HUES6 (cell line): Measurements from ENCODE around the gene AGXT2.
"Not testable (repeated sequence)": the region's sequence is repeated elsewhere in the genome, so short reads cannot be mapped to it uniquely, and the experiment has no call there.

ENCODE experiments used
- H3K27ac ChIP-seq: 2 replicates; pipeline ENCODE4 v1.7.0; 2013; ENCODE audit warnings: low read depth, mild to moderate bottlenecking, low read length, inconsistent platforms
- H3K27me3 ChIP-seq: 2 replicates; pipeline ENCODE4 v1.6.1; 2013; ENCODE audit warnings: low read length; ENCODE audit not compliant: control insufficient read depth, insufficient read depth
- H3K36me3 ChIP-seq: 2 replicates; pipeline ENCODE4 v1.6.1; 2013; ENCODE audit warnings: low read length; ENCODE audit not compliant: control insufficient read depth, insufficient read depth
- H3K4me1 ChIP-seq: 2 replicates; pipeline ENCODE4 v1.6.1; 2013; ENCODE audit warnings: low read length; ENCODE audit not compliant: control insufficient read depth, insufficient read depth
- H3K4me3 ChIP-seq: 2 replicates; pipeline ENCODE4 v1.5.1; 2013; ENCODE audit warnings: low read depth, low read length
- H3K9ac ChIP-seq: one replicate; pipeline ENCODE4 v1.6.1; 2013; ENCODE audit warnings: mild to moderate bottlenecking, low read length
- H3K9me3 ChIP-seq: 2 replicates; pipeline ENCODE4 v1.6.1; 2013; ENCODE audit warnings: low read depth, low read length; ENCODE audit not compliant: control insufficient read depth, insufficient read depth

The AGXT2 gene

DNA sequence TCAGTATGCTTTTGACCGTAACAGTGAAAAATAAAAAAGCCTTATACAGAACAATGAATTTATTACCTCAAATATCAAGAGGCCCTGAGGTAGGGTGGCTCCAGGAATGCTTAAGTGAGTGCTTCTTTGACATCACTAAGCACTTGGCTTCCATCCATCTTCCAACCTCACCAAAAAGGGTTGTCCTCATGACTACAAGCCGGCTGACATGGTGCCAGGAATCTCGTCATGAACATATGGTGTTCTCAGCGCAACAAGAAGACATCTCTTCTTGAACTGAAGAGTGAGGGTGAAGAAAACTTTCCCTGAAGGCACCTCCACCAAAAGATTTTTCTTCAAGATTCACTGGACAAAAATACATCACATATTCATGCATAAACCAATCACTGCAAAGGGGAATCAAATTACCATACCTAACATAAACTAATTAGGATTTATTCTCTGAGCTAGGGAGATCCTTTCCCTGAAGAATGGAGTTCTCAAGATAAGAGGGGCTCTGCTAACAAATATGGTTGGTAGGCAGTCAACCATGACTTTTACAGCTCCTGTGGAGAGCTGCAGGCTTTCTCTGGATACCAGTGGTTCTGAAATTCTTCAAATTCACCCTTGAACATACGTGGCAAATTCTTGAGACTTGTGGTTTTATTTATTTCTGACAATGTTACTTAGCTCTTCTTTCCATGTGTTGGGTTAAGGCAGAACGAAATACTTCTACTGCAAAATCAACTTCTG, 49.5 kb downstream of the AGXT2 start:
- H3K36me3 ChIP-seq: no peaks in the 10 kb centered on the region
- no peaks in the 10 kb centered on the region for H3K9me3 ChIP-seq
- no peaks in the 10 kb centered on the region for H3K4me1 ChIP-seq
- H3K4me3 ChIP-seq: no peak overlapping the region
- no peaks in the 10 kb centered on the region for H3K27me3 ChIP-seq
- no peak overlapping the region for H3K27ac ChIP-seq
- H3K9ac ChIP-seq: no peak overlapping the region

DNA sequence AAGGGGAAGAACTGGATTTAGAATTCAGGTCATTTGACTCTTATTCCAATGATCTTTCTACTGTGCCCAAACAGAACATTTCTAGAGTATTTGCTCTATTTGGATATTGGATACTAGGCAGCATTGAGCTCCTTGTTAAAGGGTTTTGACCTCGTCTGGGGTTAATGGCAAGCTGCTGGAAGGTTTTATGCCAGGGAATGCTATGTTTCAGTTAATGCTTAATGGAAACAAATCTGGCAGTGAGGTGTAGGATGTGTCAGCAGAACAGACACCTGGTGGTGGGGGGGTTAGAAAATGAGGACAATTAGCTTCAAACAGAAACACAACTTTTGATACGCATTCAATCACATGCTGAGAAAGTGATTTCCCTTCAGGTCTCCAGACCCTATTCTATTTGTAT, 51.5 kb downstream of the AGXT2 start:
- Histone ChIP-seq H3K9me3 (peaks cover 4% of the 10 kb centered on the region; the same call in 1 of the 2 replicates), H3K4me1 (no peaks in the 10 kb centered on the region), H3K36me3 (no peaks in the 10 kb centered on the region), H3K27me3 (no peaks in the 10 kb centered on the region), H3K9ac (no peak overlapping the region), H3K27ac (no peak overlapping the region), H3K4me3 (no peak overlapping the region)

DNA sequence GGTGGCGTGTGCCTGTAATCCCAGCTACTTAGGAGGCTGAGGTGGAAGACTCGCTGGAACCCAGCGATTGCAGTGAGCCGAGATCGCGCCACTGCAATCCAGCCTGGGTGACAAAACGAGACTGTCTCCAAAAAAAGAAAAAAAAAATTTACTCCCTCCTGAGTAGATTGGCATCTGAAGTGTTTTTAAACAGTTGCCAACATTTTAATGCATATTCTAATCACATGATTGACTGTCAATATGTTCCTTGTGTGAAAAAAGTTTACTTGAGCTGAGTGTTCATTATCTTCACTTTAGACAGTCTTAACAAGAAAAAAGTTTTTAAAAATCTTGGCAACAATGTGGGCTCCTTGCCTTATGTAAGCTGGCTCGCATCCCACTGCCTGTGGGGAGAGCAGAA, 53.8 kb downstream of the AGXT2 start:
- no peak overlapping the region for H3K9ac ChIP-seq
- peaks cover 6% of the 10 kb centered on the region; the same call in 1 of the 2 replicates for H3K9me3 ChIP-seq
- no peaks in the 10 kb centered on the region for H3K4me1 ChIP-seq
- H3K27ac ChIP-seq: no peak overlapping the region
- no peaks in the 10 kb centered on the region for H3K36me3 ChIP-seq
- no peaks in the 10 kb centered on the region for H3K27me3 ChIP-seq
- no peak overlapping the region for H3K4me3 ChIP-seq

DNA sequence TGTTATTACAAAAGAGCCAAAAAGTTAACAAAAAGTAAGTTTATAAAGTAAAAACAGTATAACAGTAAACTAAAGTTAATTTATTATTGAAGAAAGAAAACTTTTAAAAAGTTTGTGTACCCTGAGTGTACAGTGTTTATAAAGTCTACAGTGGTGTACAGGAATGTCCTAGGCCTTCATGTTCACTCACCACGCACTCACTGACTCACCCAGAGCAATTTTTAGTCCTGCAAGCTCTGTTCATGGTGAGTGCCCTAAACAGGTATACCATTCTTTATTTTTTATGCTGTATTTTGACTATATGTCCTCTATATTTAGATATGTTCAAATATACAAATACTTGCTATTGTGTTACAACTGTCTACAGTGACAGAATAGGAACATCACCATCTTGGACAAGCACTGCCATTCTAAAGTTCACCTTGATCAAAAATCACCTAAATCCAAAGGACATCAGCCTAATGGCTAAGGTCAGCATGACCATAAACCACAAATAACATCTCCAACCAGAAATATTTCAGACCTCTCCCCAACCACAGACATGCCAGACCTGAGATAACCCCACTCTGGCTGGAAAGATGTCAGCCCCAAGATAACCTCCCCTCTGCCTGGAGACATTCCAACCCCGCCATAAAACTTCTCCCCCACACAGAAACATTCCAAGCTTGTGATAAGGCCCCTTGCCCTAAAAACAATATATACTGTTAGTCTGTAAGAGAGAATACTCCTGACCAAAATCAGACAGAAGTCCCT, 56.1 kb downstream of the AGXT2 start:
- Histone ChIP-seq H3K27me3 (no peaks in the 10 kb centered on the region), H3K4me3 (no peak overlapping the region), H3K4me1 (no peaks in the 10 kb centered on the region), H3K27ac (no peak overlapping the region), H3K9ac (no peak overlapping the region), H3K36me3 (no peaks in the 10 kb centered on the region), H3K9me3 (peaks cover 9% of the 10 kb centered on the region)

DNA sequence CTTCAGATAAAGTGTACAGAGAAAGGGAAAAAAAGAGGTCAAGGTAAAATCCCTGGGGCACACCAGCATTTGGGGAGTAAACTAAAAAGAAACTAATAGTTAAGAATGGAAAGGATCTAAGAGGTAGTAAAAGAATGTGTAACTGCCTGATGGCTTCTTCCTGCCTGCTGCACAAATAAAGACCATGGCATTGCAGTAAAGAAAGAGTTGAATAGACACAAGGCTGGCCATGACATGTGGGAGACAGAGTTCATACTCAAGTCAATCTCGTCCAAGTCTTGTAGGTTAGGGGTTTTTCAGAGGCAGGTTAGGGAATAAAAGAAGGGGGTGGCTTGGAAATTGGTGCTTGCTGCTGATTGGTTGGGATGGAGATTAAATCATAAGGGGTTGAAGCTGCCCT, 60.8 kb downstream of the AGXT2 start:
- H3K27me3 ChIP-seq: no peaks in the 10 kb centered on the region
- H3K27ac ChIP-seq: no peak overlapping the region
- no peaks in the 10 kb centered on the region for H3K4me1 ChIP-seq
- H3K9ac ChIP-seq: no peak overlapping the region
- H3K4me3 ChIP-seq: no peak overlapping the region
- H3K9me3 ChIP-seq: peaks cover 33% of the 10 kb centered on the region
- no peaks in the 10 kb centered on the region for H3K36me3 ChIP-seq

DNA sequence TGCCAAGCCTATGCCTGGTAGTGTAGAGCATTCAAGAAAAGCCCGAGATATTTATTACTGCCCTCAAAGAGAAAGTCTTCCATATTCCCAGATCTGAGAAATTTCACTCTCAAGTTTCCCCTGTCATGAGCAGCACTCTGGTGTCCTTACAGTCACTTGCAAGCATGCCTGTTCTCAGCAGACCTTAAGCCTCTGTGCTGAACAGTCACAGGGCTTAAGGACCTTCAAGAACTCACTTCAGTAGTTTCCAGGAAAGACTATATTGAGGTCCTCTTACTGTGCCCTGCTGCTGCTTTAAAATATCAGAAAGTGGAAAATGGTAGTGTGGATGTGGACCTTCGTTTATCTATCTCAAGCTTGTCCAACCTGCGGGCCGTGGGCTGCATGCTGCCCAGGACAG, 64.9 kb downstream of the AGXT2 start:
- Histone ChIP-seq H3K27ac (no peak overlapping the region), H3K9me3 (peaks cover 30% of the 10 kb centered on the region), H3K27me3 (no peaks in the 10 kb centered on the region), H3K36me3 (no peaks in the 10 kb centered on the region), H3K4me1 (no peaks in the 10 kb centered on the region), H3K4me3 (no peak overlapping the region), H3K9ac (no peak overlapping the region)

DNA sequence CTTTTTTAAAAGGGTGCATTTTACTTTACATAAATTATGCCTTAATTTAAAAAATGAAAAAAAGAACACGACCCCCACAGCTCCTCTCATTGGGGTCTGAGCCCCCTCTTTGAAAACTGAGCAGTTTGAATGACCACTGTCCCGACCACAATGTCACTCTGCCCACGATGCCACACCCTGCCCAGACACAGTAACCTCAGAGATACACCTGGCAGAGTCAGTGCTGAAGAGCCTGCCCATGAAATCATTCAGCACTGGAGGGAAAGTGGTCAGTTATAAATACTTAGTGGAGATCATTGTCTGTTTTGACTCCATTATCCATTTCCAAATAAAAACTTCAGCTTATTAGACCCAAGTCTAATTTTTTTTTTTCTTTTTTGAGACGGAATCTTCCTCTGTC, 69.1 kb downstream of the AGXT2 start:
- Histone ChIP-seq H3K27ac (no peak overlapping the region), H3K36me3 (no peaks in the 10 kb centered on the region), H3K4me3 (no peak overlapping the region), H3K27me3 (no peaks in the 10 kb centered on the region), H3K4me1 (peaks cover 7% of the 10 kb centered on the region), H3K9ac (no peak overlapping the region), H3K9me3 (peaks cover 10% of the 10 kb centered on the region)

DNA sequence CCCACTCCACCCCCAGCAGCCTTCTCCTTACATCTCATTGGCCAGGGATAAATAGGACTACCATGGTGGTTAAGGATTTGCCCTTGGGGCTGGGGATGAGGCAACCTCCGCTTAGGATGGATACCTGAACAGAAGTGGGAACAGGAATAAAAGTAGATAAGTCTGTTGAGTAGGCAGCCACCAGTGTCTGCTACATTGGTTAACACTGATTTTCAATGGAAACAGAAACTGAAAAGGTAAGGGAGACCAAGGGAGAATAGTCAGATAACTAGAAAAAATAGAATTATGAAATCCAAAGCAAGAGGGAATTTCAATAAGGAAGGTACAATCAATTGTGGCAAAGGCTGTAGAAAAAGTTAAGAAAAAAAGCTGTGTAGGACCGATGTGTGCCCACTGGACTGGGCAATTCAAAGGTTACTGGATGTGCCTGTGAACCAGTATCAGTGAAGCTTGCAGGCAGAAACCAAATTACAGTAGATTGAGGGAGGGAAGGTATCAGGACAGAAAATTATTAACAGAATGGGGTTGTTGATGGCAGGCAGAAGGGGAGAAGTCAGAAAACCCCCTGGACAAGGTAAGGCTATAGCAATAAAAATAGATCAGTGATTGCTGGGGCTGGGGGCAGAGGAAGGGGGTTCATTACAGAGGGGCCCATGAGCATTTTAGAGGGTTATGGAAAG, 69.7 kb downstream of the AGXT2 start:
- Histone ChIP-seq H3K4me1 (peaks cover 7% of the 10 kb centered on the region), H3K27ac (no peak overlapping the region), H3K9me3 (peaks cover 8% of the 10 kb centered on the region), H3K27me3 (no peaks in the 10 kb centered on the region), H3K9ac (no peak overlapping the region), H3K4me3 (no peak overlapping the region), H3K36me3 (no peaks in the 10 kb centered on the region)

DNA sequence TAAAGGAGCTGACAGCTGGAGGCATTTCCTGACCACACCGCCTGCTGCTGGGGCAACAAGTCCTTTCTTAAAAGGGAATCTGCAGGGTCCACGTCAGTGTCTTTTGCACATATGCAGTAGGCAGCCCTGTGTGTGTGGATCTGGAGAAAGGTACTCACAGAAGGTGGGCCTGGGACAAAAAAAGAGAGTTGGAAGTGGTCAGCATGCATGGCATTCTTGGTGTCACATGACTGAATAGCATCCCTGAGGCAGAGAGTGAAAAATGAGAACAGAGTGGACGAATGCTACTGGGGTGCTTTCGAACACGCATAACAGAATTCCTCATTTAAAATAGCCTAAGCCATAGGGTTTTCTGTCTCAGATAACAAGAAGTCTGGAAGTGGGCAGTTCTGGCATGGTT, 71.4 kb downstream of the AGXT2 start:
- H3K4me1 ChIP-seq: peaks cover 7% of the 10 kb centered on the region
- no peaks in the 10 kb centered on the region for H3K27me3 ChIP-seq

DNA sequence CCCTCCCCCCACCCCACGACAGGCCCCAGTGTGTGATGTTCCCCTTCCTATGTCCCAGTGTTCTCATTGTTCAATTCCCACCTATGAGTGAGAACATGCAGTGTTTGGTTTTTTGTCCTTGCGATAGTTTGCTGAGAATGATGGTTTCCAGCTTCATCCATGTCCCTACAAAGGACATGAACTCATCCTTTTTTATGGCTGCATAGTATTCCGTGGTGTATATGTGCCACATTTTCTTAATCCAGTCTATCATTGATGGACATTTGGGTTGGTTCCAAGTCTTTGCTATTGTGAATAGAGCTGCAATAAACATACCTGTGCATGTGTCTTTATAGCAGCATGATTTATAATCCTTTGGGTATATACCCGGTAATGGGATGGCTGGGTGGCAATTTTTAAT, 76.1 kb downstream of the AGXT2 start:
- not testable (repeated sequence) for H3K27ac ChIP-seq, H3K9ac ChIP-seq, H3K27me3 ChIP-seq, H3K4me3 ChIP-seq, H3K36me3 ChIP-seq, H3K4me1 ChIP-seq, H3K9me3 ChIP-seq

More for the DNA sequence above, 71.4 kb downstream of the AGXT2 start:
- Histone ChIP-seq H3K4me3 (no peak overlapping the region), H3K9me3 (no peaks in the 10 kb centered on the region), H3K27ac (no peak overlapping the region), H3K9ac (no peak overlapping the region), H3K36me3 (no peaks in the 10 kb centered on the region)

DNA sequence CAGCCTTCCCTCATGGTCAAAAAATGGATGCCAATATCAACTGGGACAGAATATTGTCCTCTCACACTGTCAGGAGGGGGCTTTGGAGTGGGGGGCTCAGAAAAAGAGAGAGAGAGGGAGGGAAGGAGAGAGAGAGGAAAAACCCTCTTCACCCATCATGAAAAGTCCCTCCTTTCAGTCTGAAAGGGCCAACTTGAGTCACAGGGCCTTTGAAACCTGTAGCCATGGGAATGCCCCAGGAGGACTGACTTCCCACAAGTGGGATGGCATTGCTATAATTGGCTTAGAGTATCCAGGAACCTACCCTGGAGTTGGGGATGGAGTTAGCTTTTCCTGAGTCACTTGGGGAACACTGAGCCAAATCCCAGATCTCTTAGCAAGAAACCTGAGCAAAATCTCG, 77.2 kb downstream of the AGXT2 start:
- Histone ChIP-seq H3K4me3 (no peak overlapping the region), H3K27ac (no peak overlapping the region), H3K9me3 (peaks cover 5% of the 10 kb centered on the region; the same call in 1 of the 2 replicates), H3K9ac (no peak overlapping the region), H3K27me3 (no peaks in the 10 kb centered on the region), H3K36me3 (no peaks in the 10 kb centered on the region), H3K4me1 (no peaks in the 10 kb centered on the region)
